AG09309 (cell line): ENCODE results near the gene THRSP.
A peak's percentile ranks its signal among the peaks of the same experiment; 100 is the strongest.
"Not testable (repeated sequence)": the region's sequence is repeated elsewhere in the genome, so short reads cannot be mapped to it uniquely, and the experiment has no call there.

ENCODE experiments used
- DNase-seq: peaks from one replicate; pipeline ENCODE4 v3.0.0-alpha.2; 2010; ENCODE audit warnings: low read depth
- H3K4me3 ChIP-seq: 2 replicates; pipeline ENCODE4 v1.5.1; 2011; ENCODE audit warnings: mild to moderate bottlenecking, low read depth, low read length, moderate library complexity; ENCODE audit not compliant: control insufficient read depth
- CTCF ChIP-seq: IDR thresholded peaks from 2 replicates; pipeline ENCODE4 v1.5.1; 2011; ENCODE audit warnings: mild to moderate bottlenecking, low read depth, low read length, inconsistent platforms; ENCODE audit not compliant: insufficient read depth, control insufficient read depth; ENCODE audit errors: missing control alignments

THRSP gene

GRCh38 chr11:78074756-78075155 lies 11.1 kb downstream of the THRSP start:
- DNase-seq: no peak
- TF ChIP-seq CTCF: no peak
- no peak overlapping the region for H3K4me3 ChIP-seq

DNA sequence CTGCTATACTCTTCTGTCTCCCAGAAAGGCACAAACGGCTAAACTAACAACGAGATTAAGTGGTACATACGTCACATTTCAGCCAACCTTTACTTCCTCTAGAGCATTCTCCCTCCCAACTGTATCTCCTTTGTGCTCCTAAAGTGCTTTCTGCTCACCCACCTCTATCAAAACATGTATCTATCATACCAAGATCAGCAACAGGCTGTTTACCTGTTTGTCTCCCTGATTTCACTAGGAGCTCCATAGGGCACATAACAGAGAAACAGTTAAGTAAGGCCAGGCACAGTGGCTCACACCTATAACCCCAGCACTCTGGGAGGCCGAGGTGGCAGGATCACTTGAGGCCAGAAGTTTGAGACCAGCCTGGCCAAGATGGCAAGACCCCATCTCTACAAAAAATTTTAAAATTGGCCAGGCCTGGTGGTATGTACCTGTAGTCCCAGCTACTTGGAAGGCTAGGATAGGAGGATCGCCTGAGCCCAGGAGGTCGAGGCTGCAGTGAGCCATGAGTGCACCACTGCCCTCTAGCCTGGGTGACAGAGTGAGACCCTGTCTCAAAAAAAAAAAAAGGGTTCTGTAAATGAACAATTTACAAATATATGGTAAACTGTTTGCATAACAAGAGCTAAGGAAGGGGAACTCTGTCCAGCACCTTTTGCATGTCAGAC lies 13.2 kb downstream of the THRSP start:
- no peak for DNase-seq
- H3K4me3 ChIP-seq: no peak overlapping the region
- no peak for TF ChIP-seq CTCF

- DNase-seq, H3K4me3 ChIP-seq: not testable (repeated sequence)
These were observed 13.9 kb downstream of the THRSP start for GRCh38 chr11:78077592-78077991.

DNA sequence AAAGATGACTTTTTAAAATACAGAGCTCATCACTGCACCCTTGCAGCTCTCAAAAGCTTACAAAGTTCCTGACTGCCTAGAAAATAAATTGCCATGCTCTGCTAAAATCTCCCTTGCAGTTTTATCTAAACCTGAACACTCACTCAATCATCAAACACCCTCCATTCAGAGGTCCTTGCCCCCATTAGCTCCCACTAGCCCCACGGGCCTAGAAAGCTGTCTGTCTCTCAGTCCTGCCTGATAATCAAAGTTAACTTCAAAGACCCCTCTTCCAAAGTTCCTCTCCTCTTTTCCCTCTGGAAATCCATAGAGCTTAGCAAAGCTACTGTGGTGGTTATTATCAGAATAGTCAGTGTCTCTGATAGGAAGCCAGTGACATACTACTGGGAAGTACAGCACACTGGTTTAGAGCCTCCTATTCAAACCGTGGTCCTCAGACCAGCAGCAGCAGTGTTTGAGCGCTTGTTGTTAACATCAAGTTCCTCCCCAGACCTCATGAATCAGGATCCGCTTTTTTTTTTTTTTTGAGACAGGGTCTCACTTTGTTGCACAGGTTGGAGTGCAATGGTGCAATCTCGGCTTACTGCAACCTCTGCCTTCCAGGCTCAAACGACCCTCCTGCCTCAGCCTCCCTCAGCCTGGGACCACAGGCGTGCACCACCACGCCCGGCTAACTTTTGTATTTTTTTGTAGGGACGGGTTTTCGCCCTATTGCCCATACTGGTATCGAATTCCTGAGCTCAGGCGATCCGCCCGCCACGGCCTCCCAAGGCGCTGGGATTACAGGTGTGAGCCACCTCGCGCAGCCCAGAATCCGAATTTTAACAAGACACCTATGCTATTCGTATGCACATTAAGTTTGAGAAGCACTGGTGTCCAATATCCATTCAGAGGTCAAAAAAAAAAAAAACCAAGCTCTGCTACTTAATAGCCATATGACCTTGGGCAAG lies 14.8 kb downstream of the THRSP start:
- DNase-seq: no peak
- no peak for TF ChIP-seq CTCF

DNA sequence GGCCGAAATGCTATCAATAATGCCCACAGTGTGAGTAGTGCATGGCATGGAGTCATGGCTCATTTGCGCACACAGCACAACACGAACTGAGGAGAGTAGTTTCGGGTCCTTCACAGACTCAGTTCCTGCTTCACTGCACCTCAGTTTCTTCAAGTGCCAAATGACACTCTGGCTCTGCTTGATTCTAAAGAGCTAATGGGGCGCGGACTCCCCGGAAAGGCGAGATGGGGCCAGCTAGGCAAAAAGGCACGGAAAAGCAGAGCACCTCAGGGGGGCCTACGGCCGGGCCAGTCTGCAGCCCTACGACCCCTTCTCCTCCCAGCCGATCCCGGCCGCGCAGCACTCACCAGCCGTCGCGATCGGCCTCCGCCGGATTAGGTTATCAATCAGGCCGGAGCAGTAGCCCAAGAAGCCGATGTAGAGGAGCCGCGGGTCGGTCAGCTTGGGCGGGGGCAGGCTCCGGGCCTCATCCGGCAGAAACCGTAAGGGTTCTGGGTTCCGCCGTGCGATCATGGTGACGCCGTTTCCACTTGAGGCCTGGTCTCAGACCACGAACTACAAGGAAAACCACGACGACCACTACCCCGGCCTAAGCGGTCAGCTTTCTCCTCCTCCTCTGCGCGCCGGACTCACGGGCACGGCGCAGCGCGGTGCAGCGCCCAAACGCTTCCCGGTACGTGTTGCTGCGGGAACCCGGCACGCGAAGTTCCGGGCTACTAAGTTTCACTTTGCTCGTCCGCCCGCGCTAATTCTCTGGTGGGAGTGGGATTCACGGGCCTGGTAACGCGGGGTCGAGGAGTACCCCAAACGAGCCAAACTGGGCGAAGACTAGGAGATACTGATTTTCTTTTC lies 15.8 kb downstream of the THRSP start, which contains the start of gene NDUFC2:
Gene NDUFC2 (minus strand): TSS at position 631 of the 852 bp plus-strand sequence. CDS start 118 bp downstream, at position 513.
- TF ChIP-seq CTCF: peak; percentile 12
- DNase-seq: peak; percentile 40
- H3K4me3 ChIP-seq: peak within 1 kb of the TSS; percentile 97

More for the DNA sequence above, 14.8 kb downstream of the THRSP start:
- peak overlapping the region; percentile 97 for H3K4me3 ChIP-seq

- DNase-seq: no peak
- H3K4me3 ChIP-seq: peak overlapping the region; percentile 97
- no peak for TF ChIP-seq CTCF
These were observed 16.6 kb downstream of the THRSP start for GRCh38 chr11:78080084-78080817.
